ENCODE results near the gene WNT5B. TPM values are rescaled to one million over a fixed set of nuclear protein-coding genes. Genes with fewer than 3 reads are reported as not detected.

The WNT5B gene
- total and polyA plus RNA-seq, 4 donors: 0.59 to 2.4 (median 0.97) TPM

- H3K9me3 ChIP-seq (ENCODE audit: control insufficient read depth in 4 of 4, low read length in 3 of 4): no peaks in the 10 kb centered on the region
- no peak overlapping the region for H3K9ac ChIP-seq (ENCODE audit: low read depth in 1 of 2, low read length in 2 of 2)
- H3K27ac ChIP-seq (ENCODE audit: low read depth in 1 of 2, low read length in 2 of 2): no peak overlapping the region
- H3K4me3 ChIP-seq (ENCODE audit: low read depth in 1 of 3, low read length in 3 of 3): no peak overlapping the region
- DNase-seq (ENCODE audit: low spot score): no peak
- H3K27me3 ChIP-seq (ENCODE audit: control insufficient read depth in 4 of 4, insufficient read depth in 4 of 4, low read length in 3 of 4): no peaks in the 10 kb centered on the region
- H3K36me3 ChIP-seq (ENCODE audit: control insufficient read depth in 4 of 4, insufficient read depth in 3 of 4, low read depth in 1 of 4, low read length in 3 of 4): no peaks in the 10 kb centered on the region
- TF ChIP-seq JUND (IDR thresholded peaks at IDR 0.05): no peak
- no peak for TF ChIP-seq HNF4A (conservative IDR thresholded peaks at IDR 0.05)
- TF ChIP-seq GABPA (IDR thresholded peaks at IDR 0.05 in 1 of 2, conservative IDR thresholded peaks at IDR 0.05 in 1 of 2): no peak
- TF ChIP-seq MAX (IDR thresholded peaks at IDR 0.05): no peak
- no peak for TF ChIP-seq TAF1 (conservative IDR thresholded peaks at IDR 0.05)
- TF ChIP-seq YY1 (IDR thresholded peaks at IDR 0.05): no peak
- TF ChIP-seq RAD21 (IDR thresholded peaks at IDR 0.05): no peak
- no peak for TF ChIP-seq CTCF (IDR thresholded peaks at IDR 0.05; ENCODE audit: low read depth, low read length, missing input control)
- TF ChIP-seq ATF3 (IDR thresholded peaks at IDR 0.05): no peak
- TF ChIP-seq HNF4G (IDR thresholded peaks at IDR 0.05): no peak
- TF ChIP-seq NR2F2 (IDR thresholded peaks at IDR 0.05): no peak
- TF ChIP-seq RXRA (IDR thresholded peaks at IDR 0.05): no peak
- no peak for TF ChIP-seq ZBTB33 (IDR thresholded peaks at IDR 0.05)
- no peak for TF ChIP-seq FOXA2 (IDR thresholded peaks at IDR 0.05)
- H3K4me1 ChIP-seq (ENCODE audit: control insufficient read depth in 4 of 4, insufficient read depth in 4 of 4, low read length in 3 of 4): peaks cover 0 to 3% (median 0%) of the 10 kb centered on the region in 4 donors
- 86% methylated on average over 3 of the region's 3 CpGs for WGBS
These were observed 6.6 kb upstream of the WNT5B start for GRCh38 chr12:1622406-1622805.

- Histone ChIP-seq H3K4me1 (ENCODE audit: control insufficient read depth in 4 of 4, insufficient read depth in 4 of 4, low read length in 3 of 4) (peaks cover 18 to 50% (median 41%) of the 10 kb centered on the region in 4 donors), H3K27ac (ENCODE audit: low read depth in 1 of 2, low read length in 2 of 2) (no peak overlapping the region), H3K27me3 (ENCODE audit: control insufficient read depth in 4 of 4, insufficient read depth in 4 of 4, low read length in 3 of 4) (no peaks in the 10 kb centered on the region), H3K36me3 (ENCODE audit: control insufficient read depth in 4 of 4, insufficient read depth in 3 of 4, low read depth in 1 of 4, low read length in 3 of 4) (no peaks in the 10 kb centered on the region), H3K9ac (ENCODE audit: low read depth in 1 of 2, low read length in 2 of 2) (no peak overlapping the region), H3K4me3 (ENCODE audit: low read depth in 1 of 3, low read length in 3 of 3) (peak overlapping the region; percentile 44 to 54 (median 50)), H3K9me3 (ENCODE audit: control insufficient read depth in 4 of 4, low read length in 3 of 4) (no peaks in the 10 kb centered on the region)
- DNase-seq (ENCODE audit: low spot score): no peak
- TF ChIP-seq HNF4A (conservative IDR thresholded peaks at IDR 0.05) (peak; percentile 54 to 58), FOXA2 (IDR thresholded peaks at IDR 0.05) (no peak), SP1 (IDR thresholded peaks at IDR 0.05) (peak; percentile 25)
- 4% methylated on average over 32 of the region's 32 CpGs for WGBS
These were observed 504 bp downstream of the WNT5B start for GRCh38 chr12:1629338-1630132.
